Activated effector memory CD4-positive, alpha-beta T cell treated with anti-CD3 and anti-CD28 coated beads, Interleukin-2, amount 50 U/mL, for 16 hours (primary cell): ENCODE results near the gene ZFAND4.
A peak's percentile ranks its signal among the peaks of the same experiment; 100 is the strongest.
"Not testable (repeated sequence)": the region's sequence is repeated elsewhere in the genome, so short reads cannot be mapped to it uniquely, and the experiment has no call there.

Source experiments
- DNase-seq: peaks from one replicate; pipeline ENCODE4 v3.0.0-alpha.2; 2020

Gene ZFAND4

GRCh38 chr10:45672181-45673073, at the start of gene ZFAND4:
TSS of gene ZFAND4 (minus strand) at chr10:45672772. CDS start at chr10:45663725, 9,047 bp downstream.
- DNase-seq, result peak; percentile 97

- not testable (repeated sequence) for DNase-seq
Observed at GRCh38 chr10:45721503-45721902, 48.9 kb upstream of the ZFAND4 start.

- not testable (repeated sequence) for DNase-seq
Observed at GRCh38 chr10:45717642-45718041, 45.1 kb upstream of the ZFAND4 start.

- not testable (repeated sequence) for DNase-seq
Observed at GRCh38 chr10:45717053-45717452, 44.5 kb upstream of the ZFAND4 start.

GRCh38 chr10:45711223-45711622, 38.7 kb upstream of the ZFAND4 start:
- not testable (repeated sequence) for DNase-seq

- not testable (repeated sequence) for DNase-seq
Observed at GRCh38 chr10:45710200-45710796, 37.7 kb upstream of the ZFAND4 start.

GRCh38 chr10:45678467-45678866, 5.9 kb upstream of the ZFAND4 start:
- not testable (repeated sequence) for DNase-seq

GRCh38 chr10:45675388-45675787, 2.8 kb upstream of the ZFAND4 start:
- DNase-seq, result no peak

GRCh38 chr10:45673074-45673648, 589 bp upstream of the ZFAND4 start:
- no peak for DNase-seq

GRCh38 chr10:45671300-45671699, 1.3 kb downstream of the ZFAND4 start:
- DNase-seq, result not testable (repeated sequence)

GRCh38 chr10:45669897-45670296, 2.7 kb downstream of the ZFAND4 start:
- not testable (repeated sequence) for DNase-seq

GRCh38 chr10:45660876-45661411, 11.6 kb downstream of the ZFAND4 start:
- no peak for DNase-seq

GRCh38 chr10:45657033-45657926, 15.3 kb downstream of the ZFAND4 start:
- no peak for DNase-seq

- DNase-seq, result no peak
Observed at GRCh38 chr10:45655219-45655618, 17.4 kb downstream of the ZFAND4 start.

- DNase-seq, result not testable (repeated sequence)
Observed at GRCh38 chr10:45654753-45655141, 17.8 kb downstream of the ZFAND4 start.

- no peak for DNase-seq
Observed at GRCh38 chr10:45653454-45653853, 19.1 kb downstream of the ZFAND4 start.

- DNase-seq, result no peak
Observed at GRCh38 chr10:45652511-45652910, 20.1 kb downstream of the ZFAND4 start.

GRCh38 chr10:45649296-45649695, 23.3 kb downstream of the ZFAND4 start:
- DNase-seq, result no peak

GRCh38 chr10:45647118-45647517, 25.5 kb downstream of the ZFAND4 start:
- no peak for DNase-seq

GRCh38 chr10:45646384-45647050, 26.1 kb downstream of the ZFAND4 start:
- no peak for DNase-seq

- DNase-seq, result no peak
Observed at GRCh38 chr10:45644527-45644926, 28.0 kb downstream of the ZFAND4 start.

- DNase-seq, result no peak
Observed at GRCh38 chr10:45640941-45641340, 31.6 kb downstream of the ZFAND4 start.
